H9 (cell line): ENCODE measurements around the gene GRK1. TPM values are rescaled to one million over a fixed set of nuclear protein-coding genes. Genes with fewer than 3 reads are reported as not detected.

ENCODE experiments used
- DNase-seq: peaks from one replicate; pipeline ENCODE4 v3.0.0-alpha.2; 2017
- H2AFZ ChIP-seq: one replicate; pipeline ENCODE4 v1.6.1; 2013; ENCODE audit warnings: mild to moderate bottlenecking, low read length, control low read depth, moderate library complexity
- H2AK5ac ChIP-seq: 2 replicates; pipeline ENCODE4 v1.6.1; 2013; ENCODE audit warnings: low read length, control low read depth, mixed read lengths; ENCODE audit not compliant: insufficient read length
- H2BK120ac ChIP-seq: one replicate; pipeline ENCODE4 v1.6.1; 2013; ENCODE audit warnings: low read depth, mild to moderate bottlenecking, low read length, control low read depth, inconsistent platforms; ENCODE audit not compliant: poor library complexity, severe bottlenecking
- H2BK12ac ChIP-seq: 2 replicates; pipeline ENCODE4 v1.6.1; 2013; ENCODE audit warnings: low read length, control low read depth, mixed read lengths, low read depth; ENCODE audit not compliant: insufficient read length
- H2BK15ac ChIP-seq: 2 replicates; pipeline ENCODE4 v1.6.1; 2013; ENCODE audit warnings: low read depth, low read length, control low read depth
- H2BK20ac ChIP-seq: one replicate; pipeline ENCODE4 v1.6.1; 2013; ENCODE audit warnings: low read depth, mild to moderate bottlenecking, low read length, control low read depth, inconsistent platforms; ENCODE audit not compliant: poor library complexity, severe bottlenecking
- H2BK5ac ChIP-seq: 2 replicates; pipeline ENCODE4 v1.6.1; 2013; ENCODE audit warnings: low read length, control low read depth, mixed read lengths; ENCODE audit not compliant: insufficient read length
- H3K14ac ChIP-seq: 2 replicates; pipeline ENCODE4 v1.6.1; 2013; ENCODE audit warnings: low read length, control low read depth; ENCODE audit not compliant: insufficient read depth
- H3K18ac ChIP-seq: 2 replicates; pipeline ENCODE4 v1.6.1; 2013; ENCODE audit warnings: low read depth, mild to moderate bottlenecking, mixed read lengths, low read length, control low read depth; ENCODE audit not compliant: insufficient read length
- H3K23ac ChIP-seq: 2 replicates; pipeline ENCODE4 v1.6.1; 2013; ENCODE audit warnings: low read length, control low read depth, mixed read lengths, low read depth; ENCODE audit not compliant: insufficient read length
- H3K23me2 ChIP-seq: 2 replicates; pipeline ENCODE4 v1.6.1; 2013; ENCODE audit warnings: low read depth, mild to moderate bottlenecking, mixed read lengths, low read length, control low read depth; ENCODE audit not compliant: insufficient read length, poor library complexity, severe bottlenecking
- H3K27ac ChIP-seq: 2 replicates; pipeline ENCODE4 v1.5.1; 2013; ENCODE audit warnings: low read length, control low read depth, mixed read lengths, low read depth; ENCODE audit not compliant: insufficient read length
- H3K27me3 ChIP-seq: 2 replicates; pipeline ENCODE4 v1.6.1; 2013; ENCODE audit warnings: low read length, control low read depth, inconsistent platforms; ENCODE audit not compliant: insufficient read depth
- H3K4ac ChIP-seq: 2 replicates; pipeline ENCODE4 v1.6.1; 2013; ENCODE audit warnings: low read depth, mild to moderate bottlenecking, control low read depth, inconsistent platforms, low read length, moderate library complexity
- H3K4me1 ChIP-seq: 2 replicates; pipeline ENCODE4 v1.6.1; 2013; ENCODE audit warnings: low read length, control low read depth, inconsistent platforms; ENCODE audit not compliant: insufficient read depth
- H3K4me2 ChIP-seq: 2 replicates; pipeline ENCODE4 v1.6.1; 2013; ENCODE audit warnings: low read length, control low read depth, mixed read lengths; ENCODE audit not compliant: insufficient read length, insufficient read depth
- H3K56ac ChIP-seq: 2 replicates; pipeline ENCODE4 v1.6.1; 2013; ENCODE audit warnings: low read depth, mild to moderate bottlenecking, mixed read lengths, low read length, control low read depth; ENCODE audit not compliant: insufficient read length
- H3K79me1 ChIP-seq: 2 replicates; pipeline ENCODE4 v1.6.1; 2013; ENCODE audit warnings: low read depth, mild to moderate bottlenecking, moderate library complexity, low read length, control low read depth, inconsistent platforms; ENCODE audit not compliant: insufficient read depth, poor library complexity, severe bottlenecking
- H3K79me2 ChIP-seq: 2 replicates; pipeline ENCODE4 v1.6.1; 2013; ENCODE audit warnings: low read length, control low read depth, inconsistent platforms; ENCODE audit not compliant: insufficient read depth
- H3K9ac ChIP-seq: 2 replicates; pipeline ENCODE4 v1.6.1; 2013; ENCODE audit warnings: low read length, control low read depth, mixed read lengths; ENCODE audit not compliant: insufficient read length; ENCODE audit errors: extremely low read depth
- H3K9me3 ChIP-seq: one replicate; pipeline ENCODE4 v1.6.1; 2013; ENCODE audit warnings: low read depth, low read length, inconsistent platforms; ENCODE audit not compliant: control insufficient read depth
- H3T11ph ChIP-seq: one replicate; pipeline ENCODE4 v1.6.1; 2013; ENCODE audit warnings: mild to moderate bottlenecking, low read length, control low read depth, inconsistent platforms
- H4K20me1 ChIP-seq: one replicate; pipeline ENCODE4 v1.6.1; 2013; ENCODE audit not compliant: control insufficient read depth, insufficient read length, insufficient read depth
- H4K5ac ChIP-seq: 2 replicates; pipeline ENCODE4 v1.6.1; 2013; ENCODE audit warnings: low read depth, mild to moderate bottlenecking, mixed read lengths, low read length, control low read depth; ENCODE audit not compliant: insufficient read length
- H4K8ac ChIP-seq: replicated peaks from 2 replicates; pipeline ENCODE4 v1.6.1; 2013; ENCODE audit warnings: low read length, control low read depth, mixed read lengths, low read depth; ENCODE audit not compliant: insufficient read length
- H4K91ac ChIP-seq: 2 replicates; pipeline ENCODE4 v1.6.1; 2013; ENCODE audit warnings: low read depth, mild to moderate bottlenecking, moderate library complexity, mixed read lengths, low read length, control low read depth; ENCODE audit not compliant: insufficient read length
- H3K27ac Mint-ChIP-seq, 3 experiments: 2 replicates in 2 of 3; 3 replicates in 1 of 3; pipeline ENCODE4 v1.8.0; 2020 to 2021; ENCODE audit warnings: mixed read lengths in 3 of 3, mild to moderate bottlenecking in 1 of 3, moderate library complexity in 1 of 3
- H3K27me3 Mint-ChIP-seq: 2 replicates; pipeline ENCODE4 v1.8.0; 2021; ENCODE audit warnings: low read depth, mild to moderate bottlenecking, moderate library complexity, mixed read lengths
- H3K36me3 Mint-ChIP-seq, 3 experiments: 2 replicates in 2 of 3; 3 replicates in 1 of 3; pipeline ENCODE4 v1.8.0; 2020 to 2021; ENCODE audit warnings: low read depth in 3 of 3, mixed read lengths in 3 of 3; ENCODE audit not compliant: insufficient read depth in 1 of 3
- H3K4me1 Mint-ChIP-seq, 2 experiments: 2 replicates each; pipeline ENCODE4 v1.8.0; 2020; ENCODE audit warnings: mixed read lengths in 2 of 2
- H3K4me3 Mint-ChIP-seq, 2 experiments: 2 replicates in 1 of 2; 3 replicates in 1 of 2; pipeline ENCODE4 v1.8.0; 2020 to 2021; ENCODE audit warnings: mild to moderate bottlenecking in 2 of 2, mixed read lengths in 2 of 2, moderate library complexity in 1 of 2
- H3K9me3 Mint-ChIP-seq, 2 experiments: 2 replicates in 1 of 2; 3 replicates in 1 of 2; pipeline ENCODE4 v1.8.0; 2020; ENCODE audit warnings: mild to moderate bottlenecking in 2 of 2, mixed read lengths in 2 of 2, moderate library complexity in 1 of 2
- CTCF ChIP-seq: fragments of 200-600 bp; sonication (generic); conservative IDR thresholded peaks from 3 replicates; pipeline ENCODE4 v1.8.0; 2021; ENCODE audit warnings: antibody characterized with exemption, mild to moderate bottlenecking
- WGBS: extraction: QIAGEN DNeasy Blood & Tissue Kit; methylation state at CpG from one replicate; pipeline ENCODE4 v1.1.7; 2013; ENCODE audit warnings: missing lambda C conversion rate, low lambda C conversion rate, mixed read lengths; ENCODE audit not compliant: insufficient read length; ENCODE audit errors: extremely low coverage; 5-methylcytosine and 5-hydroxymethylcytosine counted together
- total RNA-seq: library from RNA; stranded (reverse); gene quantifications from 2 replicates; pipeline ENCODE4 v1.2.1, GENCODE V29; 2021

GRK1 gene
- total RNA-seq, 1 experiment from 2014 or later = 0.31 TPM

GRCh38 chr13:113731192-113732175, 64.5 kb downstream of the GRK1 start:
- H2AK5ac ChIP-seq = no peak overlapping the region
- no peak overlapping the region for H2AFZ ChIP-seq
- H4K20me1 ChIP-seq = no peaks in the 10 kb centered on the region
- WGBS = no CpG with 5 or more reads among the region's 32 CpGs
- no peaks in the 10 kb centered on the region for H3K4me1 Mint-ChIP-seq
- no peak overlapping the region for H3K27ac ChIP-seq
- no peak overlapping the region for H3K27ac Mint-ChIP-seq
- H3K56ac ChIP-seq = no peak overlapping the region
- H3K27me3 Mint-ChIP-seq = no peaks in the 10 kb centered on the region; the same call in 1 of the 2 replicates
- peak; percentile 29; the same call in 1 of the 3 replicates for TF ChIP-seq CTCF
- H3K4me2 ChIP-seq = no peak overlapping the region
- H3T11ph ChIP-seq = no peak overlapping the region
- H2BK15ac ChIP-seq = no peak overlapping the region
- no peak overlapping the region for H2BK5ac ChIP-seq
- no peak overlapping the region for H3K4ac ChIP-seq
- no peak overlapping the region for H2BK20ac ChIP-seq
- no peak overlapping the region for H2BK12ac ChIP-seq
- H3K36me3 Mint-ChIP-seq = peaks cover 0 to 3% (median 0%) of the 10 kb centered on the region in 3 experiments; a peak in 1 of 7 replicates
- H2BK120ac ChIP-seq = no peak overlapping the region
- no peak overlapping the region for H4K8ac ChIP-seq
- H3K23ac ChIP-seq = no peak overlapping the region
- no peak overlapping the region for H3K4me3 Mint-ChIP-seq
- no peaks in the 10 kb centered on the region for H3K79me2 ChIP-seq
- no peaks in the 10 kb centered on the region for H3K27me3 ChIP-seq
- H4K91ac ChIP-seq = no peak overlapping the region
- peaks cover 5 to 13% of the 10 kb centered on the region in 2 experiments; a peak in 3 of 5 replicates for H3K9me3 Mint-ChIP-seq
- DNase-seq = no peak
- H3K9ac ChIP-seq = no peak overlapping the region
- peaks cover under 1% of the 10 kb centered on the region for H3K23me2 ChIP-seq
- H3K18ac ChIP-seq = no peak overlapping the region
- H3K79me1 ChIP-seq = no peaks in the 10 kb centered on the region
- H3K9me3 ChIP-seq = no peaks in the 10 kb centered on the region
- no peak overlapping the region for H3K14ac ChIP-seq
- H4K5ac ChIP-seq = no peak overlapping the region
- H3K4me1 ChIP-seq = no peaks in the 10 kb centered on the region
